ENCODE data around the gene SMARCA4.
"Not testable (repeated sequence)": the region's sequence is repeated elsewhere in the genome, so short reads cannot be mapped to it uniquely, and the experiment has no call there.

Gene SMARCA4

DNA sequence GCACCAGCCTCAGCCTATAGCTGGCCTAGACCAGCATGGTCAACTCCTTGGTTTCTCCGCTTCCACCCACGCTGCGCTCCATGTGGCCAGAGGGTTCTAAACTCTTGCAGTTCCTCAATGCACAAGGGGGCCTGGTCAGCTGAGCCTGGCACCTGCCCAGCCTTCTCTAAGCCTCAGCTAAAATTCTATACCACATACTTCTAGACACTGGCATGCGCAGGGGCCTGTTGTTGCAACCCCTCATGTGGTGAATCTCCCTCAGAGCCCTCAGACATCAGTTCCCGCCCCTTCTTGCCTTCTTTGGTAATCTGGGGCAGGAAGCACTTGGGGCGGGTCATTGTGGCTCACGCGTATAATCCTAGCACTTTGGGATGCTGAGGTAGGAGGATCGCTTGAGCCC lies 108.7 kb downstream of the SMARCA4 start:
- DNase-seq (ENCODE audit: low spot score): no peak

DNA sequence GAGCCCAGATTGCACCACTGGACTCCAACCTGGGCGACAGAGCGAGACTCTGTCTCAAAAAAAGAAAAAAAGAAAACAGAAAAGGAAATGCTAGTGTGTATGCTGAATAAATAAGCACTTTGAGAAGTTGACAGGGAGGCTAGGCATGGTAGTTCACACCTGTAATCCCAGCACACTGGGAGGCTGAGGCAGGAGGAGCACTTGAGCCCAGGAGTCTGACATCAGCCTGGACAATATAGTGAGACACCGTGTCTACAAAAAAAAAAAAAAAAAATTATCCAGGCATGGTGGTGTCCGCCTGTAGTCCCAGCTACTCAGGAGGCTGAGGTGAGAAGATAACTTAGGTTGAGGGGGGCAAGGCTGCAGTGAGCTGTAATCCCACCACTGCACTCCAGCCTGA lies 109.3 kb downstream of the SMARCA4 start:
- DNase-seq (ENCODE audit: low spot score): no peak

DNA sequence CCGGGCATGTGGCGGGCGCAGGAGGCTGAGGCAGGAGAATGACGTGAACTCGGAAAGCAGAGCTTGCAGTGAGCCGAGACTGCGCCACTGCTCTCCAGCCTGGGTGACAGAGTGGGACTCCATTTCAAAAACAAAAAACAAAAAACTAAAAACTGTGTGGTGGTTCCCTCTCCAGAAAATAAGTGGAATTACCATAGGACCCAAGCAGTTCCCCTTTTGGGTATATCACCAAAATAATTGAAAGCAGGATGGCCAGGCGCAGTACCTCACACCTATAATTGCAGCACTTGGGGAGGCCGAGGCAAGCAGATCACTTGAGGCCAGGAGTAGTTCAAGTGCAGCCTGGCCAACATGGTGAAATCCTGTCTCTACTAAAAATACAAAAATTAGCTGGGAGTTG lies 112.7 kb downstream of the SMARCA4 start:
- DNase-seq (ENCODE audit: low spot score): no peak

DNA sequence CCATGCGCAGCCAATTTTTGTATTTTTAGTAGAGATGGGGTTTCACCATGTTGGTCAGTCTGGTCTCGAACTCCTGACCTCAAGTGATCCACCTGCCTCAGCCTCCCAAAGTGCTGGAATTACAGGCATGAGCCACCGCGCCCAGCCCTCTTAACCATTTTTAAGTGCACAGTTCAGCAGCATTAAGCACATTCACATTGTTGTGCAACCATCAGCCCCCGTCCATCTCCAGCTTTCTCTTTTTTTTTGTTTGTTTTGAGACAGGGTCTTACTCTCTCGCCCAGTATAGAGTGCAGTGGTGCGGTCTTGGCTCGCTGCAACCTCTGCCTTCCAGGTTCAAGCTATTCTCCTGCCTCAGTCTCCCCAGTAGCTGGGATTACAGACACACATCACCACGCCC lies 116.0 kb downstream of the SMARCA4 start:
- not testable (repeated sequence) for DNase-seq (ENCODE audit: low spot score)

DNA sequence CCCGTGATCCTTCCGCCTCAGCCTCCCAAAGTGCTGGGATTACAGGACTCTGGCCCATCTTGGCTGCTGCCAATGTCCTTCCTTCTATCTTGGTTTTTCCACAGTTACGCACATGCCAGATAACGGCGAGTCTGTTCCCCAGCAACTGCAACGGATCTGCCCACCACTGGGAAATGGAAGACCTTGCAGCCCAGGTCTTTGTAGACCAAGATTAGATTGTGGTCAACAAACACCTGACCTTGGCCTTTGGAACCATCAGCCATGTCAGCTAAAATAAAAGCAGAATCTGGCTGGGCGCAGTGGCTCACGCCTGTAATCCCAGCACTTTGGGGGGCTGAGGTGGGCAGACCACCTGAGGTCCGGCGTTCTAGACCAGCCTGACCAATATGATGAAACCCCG lies 118.1 kb downstream of the SMARCA4 start:
- DNase-seq (ENCODE audit: low spot score): no peak

DNA sequence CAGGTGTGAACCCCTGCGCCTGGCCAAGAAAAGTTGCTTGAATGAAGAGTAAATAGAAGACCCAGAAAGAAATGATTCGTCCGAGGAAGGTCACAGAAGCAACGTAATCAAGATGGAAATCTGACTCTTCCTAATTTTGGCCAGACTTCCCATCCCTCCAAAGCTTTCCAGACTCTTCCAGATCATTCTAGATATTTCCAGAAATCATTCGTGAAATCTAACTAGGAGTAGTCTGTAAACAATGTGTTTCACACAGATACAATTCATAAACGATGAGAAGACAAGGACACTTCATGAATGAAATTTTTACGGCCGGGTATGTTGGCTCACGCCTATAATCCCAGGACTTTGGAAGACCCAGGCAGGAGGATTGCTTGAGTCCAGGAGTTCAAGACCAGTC lies 119.2 kb downstream of the SMARCA4 start:
- no peak for DNase-seq (ENCODE audit: low spot score)

DNA sequence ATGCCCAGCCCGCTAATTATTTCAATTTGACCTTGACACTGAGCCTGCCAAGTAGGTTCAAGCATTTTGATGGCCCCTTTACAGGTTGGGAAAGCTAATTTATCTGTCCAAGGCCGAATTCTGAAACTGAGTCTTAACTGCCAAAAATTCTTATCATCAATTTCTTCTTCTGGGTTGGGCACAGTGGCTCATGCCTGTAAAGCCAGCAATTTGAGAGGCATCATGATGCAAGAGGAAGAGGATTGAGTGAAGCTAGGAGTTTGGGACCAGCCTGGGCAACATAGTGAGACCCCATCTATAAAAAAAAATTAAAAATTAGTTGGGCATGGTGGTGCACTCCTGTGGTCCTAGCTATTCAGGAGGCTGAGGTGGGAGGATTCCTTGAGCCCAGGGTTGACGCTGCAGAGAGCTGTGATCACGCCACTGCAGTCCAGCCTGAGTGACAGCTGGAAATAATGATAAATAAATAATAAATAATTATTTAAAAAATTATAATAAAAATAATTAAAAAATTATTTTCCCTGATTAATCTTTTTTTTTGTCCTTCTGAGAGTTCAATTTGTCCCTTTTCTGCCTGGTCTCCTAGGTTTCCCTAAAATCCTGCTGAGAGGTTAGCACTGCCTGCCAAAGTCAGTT lies 127.2 kb downstream of the SMARCA4 start:
- DNase-seq (ENCODE audit: low spot score): no peak

DNA sequence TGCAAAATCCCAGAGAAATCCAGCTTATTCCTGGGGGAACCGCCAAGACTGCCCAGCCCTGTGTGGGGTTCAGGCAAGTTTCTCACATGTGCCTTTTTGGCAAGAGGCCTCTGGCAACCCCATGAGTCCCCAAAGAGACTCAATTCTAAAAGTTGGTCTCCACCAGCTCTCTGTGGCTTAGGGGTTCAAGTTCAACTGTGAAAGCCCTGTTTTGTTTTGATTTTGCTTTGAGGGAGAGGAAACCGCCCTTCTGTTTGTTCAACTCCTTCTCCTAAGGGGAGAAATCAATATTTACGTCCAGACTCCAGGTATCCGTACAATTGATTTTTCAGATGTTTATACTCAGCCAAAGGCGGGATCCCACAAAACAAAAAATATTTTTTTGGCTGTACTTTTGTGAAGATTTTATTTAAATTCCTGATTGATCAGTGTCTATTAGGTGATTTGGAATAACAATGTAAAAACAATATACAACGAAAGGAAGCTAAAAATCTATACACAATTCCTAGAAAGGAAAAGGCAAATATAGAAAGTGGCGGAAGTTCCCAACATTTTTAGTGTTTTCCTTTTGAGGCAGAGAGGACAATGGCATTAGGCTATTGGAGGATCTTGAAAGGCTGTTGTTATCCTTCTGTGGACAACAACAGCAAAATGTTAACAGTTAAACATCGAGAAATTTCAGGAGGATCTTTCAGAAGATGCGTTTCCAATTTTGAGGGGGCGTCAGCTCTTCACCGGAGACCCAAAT lies 127.8 kb downstream of the SMARCA4 start:
- DNase-seq (ENCODE audit: low spot score): no peak

DNA sequence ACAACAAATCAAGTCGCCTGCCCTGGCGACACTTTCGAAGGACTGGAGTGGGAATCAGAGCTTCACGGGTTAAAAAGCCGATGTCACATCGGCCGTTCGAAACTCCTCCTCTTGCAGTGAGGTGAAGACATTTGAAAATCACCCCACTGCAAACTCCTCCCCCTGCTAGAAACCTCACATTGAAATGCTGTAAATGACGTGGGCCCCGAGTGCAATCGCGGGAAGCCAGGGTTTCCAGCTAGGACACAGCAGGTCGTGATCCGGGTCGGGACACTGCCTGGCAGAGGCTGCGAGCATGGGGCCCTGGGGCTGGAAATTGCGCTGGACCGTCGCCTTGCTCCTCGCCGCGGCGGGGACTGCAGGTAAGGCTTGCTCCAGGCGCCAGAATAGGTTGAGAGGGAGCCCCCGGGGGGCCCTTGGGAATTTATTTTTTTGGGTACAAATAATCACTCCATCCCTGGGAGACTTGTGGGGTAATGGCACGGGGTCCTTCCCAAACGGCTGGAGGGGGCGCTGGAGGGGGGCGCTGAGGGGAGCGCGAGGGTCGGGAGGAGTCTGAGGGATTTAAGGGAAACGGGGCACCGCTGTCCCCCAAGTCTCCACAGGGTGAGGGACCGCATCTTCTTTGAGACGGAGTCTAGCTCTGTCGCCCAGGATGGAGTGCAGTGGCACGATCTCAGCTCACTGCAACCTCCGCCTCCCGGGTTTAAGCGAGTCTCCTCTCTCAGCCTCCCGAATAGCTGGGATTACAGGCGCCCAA lies 128.6 kb downstream of the SMARCA4 start, which contains the start of gene LDLR:
Gene LDLR, plus strand, starts transcription at position 210 of the 760 bp plus-strand sequence. Its CDS starts 86 bp downstream, at position 296.
- DNase-seq (ENCODE audit: low spot score): peak; percentile 78

DNA sequence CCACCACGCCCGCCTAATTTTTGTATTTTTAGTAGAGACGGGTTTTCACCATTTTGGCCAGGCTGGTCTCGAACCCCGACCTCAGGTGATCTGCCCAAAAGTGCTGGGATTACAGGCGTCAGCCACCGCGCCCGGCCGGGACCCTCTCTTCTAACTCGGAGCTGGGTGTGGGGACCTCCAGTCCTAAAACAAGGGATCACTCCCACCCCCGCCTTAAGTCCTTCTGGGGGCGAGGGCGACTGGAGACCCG lies 129.1 kb downstream of the SMARCA4 start:
- not testable (repeated sequence) for DNase-seq (ENCODE audit: low spot score)

DNA sequence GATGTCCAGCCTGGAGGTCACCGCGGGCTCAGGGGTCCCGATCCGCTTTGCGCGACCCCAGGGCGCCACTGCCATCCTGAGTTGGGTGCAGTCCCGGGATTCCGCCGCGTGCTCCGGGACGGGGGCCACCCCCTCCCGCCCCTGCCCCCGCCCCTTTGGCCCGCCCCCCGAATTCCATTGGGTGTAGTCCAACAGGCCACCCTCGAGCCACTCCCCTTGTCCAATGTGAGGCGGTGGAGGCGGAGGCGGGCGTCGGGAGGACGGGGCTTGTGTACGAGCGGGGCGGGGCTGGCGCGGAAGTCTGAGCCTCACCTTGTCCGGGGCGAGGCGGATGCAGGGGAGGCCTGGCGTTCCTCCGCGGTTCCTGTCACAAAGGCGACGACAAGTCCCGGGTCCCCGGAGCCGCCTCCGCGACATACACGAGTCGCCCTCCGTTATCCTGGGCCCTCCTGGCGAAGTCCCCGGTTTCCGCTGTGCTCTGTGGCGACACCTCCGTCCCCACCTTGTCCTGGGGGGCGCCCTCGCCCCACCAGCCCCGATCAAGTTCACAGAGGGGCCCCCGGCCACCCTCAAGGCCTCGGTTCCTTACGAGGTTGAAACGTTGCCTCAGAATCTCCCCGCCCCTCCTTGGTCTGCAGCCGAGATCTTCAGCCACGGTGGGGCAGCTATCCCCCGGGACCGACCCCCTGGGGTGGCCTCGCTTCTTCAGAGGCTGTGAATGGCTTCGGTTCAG lies 129.6 kb downstream of the SMARCA4 start:
- peak; percentile 90 for DNase-seq (ENCODE audit: low spot score)

DNA sequence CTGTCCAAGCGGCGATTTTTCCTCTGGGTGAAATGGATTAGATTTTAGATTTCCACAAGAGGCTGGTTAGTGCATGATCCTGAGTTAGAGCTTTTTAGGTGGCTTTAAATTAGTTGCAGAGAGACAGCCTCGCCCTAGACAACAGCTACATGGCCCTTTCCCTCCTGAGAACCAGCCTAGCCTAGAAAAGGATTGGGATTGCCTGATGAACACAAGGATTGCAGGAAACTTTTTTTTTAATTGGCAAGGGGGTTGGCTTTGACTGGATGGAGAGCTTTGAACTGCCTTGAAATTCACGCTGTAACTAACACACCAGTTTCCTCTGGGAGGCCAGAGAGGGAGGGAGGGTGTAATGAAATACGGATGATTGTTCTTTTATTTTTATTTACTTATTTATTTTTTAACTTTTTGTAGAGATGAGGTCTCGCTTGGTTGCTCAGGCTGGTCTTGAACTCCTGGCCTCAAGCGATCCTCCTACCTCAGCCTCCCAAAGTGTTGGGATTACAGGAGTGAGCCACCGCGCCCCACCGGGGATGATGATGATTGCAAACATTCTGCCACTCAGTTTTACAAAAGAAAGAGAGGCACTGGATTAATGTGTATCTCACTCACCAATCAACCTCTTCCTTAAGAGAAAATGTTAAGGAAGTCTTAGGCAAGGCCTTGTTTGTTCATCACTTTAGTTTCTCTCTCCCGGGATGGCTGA lies 130.3 kb downstream of the SMARCA4 start:
- no peak for DNase-seq (ENCODE audit: low spot score)

DNA sequence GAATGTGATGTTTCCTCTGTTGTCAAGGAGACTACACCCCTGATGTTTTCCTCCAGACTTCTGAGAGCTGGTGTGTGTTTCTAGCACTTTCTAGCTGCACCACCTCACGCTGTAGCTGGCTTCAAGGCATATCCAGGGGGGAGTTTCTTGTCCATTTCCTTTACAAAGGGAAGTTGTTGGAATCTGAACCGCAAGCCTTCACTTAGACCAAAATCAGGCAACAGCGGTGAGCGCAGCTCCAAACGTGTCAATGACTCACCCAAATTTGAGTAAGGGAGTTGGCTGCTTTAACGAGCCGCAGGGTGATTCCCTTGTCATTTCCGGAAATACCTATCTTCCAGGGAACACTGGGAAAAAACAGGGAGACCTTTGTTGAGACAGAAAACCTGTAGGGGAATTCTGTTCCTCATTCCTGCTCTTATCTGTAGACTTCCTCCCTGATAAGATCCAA lies 130.9 kb downstream of the SMARCA4 start:
- peak; percentile 62 for DNase-seq (ENCODE audit: low spot score)

DNA sequence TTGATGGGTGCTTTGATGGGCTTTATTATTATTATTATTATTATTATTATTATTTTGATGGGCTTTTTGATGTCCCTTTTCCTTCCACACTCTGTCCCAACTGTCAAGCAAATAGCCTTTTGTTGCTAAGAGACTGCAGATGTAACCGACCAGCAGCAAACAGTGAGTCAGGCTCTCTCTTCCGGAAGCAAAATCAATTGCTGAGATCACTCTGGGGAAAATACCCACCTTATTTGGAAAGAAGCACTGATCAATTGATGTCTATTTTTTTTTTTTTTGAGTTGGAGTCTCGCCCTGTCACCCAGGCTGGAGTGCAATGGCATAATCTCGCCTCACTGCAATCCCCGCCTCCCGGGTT lies 131.3 kb downstream of the SMARCA4 start:
- peak; percentile 62 for DNase-seq (ENCODE audit: low spot score)

DNA sequence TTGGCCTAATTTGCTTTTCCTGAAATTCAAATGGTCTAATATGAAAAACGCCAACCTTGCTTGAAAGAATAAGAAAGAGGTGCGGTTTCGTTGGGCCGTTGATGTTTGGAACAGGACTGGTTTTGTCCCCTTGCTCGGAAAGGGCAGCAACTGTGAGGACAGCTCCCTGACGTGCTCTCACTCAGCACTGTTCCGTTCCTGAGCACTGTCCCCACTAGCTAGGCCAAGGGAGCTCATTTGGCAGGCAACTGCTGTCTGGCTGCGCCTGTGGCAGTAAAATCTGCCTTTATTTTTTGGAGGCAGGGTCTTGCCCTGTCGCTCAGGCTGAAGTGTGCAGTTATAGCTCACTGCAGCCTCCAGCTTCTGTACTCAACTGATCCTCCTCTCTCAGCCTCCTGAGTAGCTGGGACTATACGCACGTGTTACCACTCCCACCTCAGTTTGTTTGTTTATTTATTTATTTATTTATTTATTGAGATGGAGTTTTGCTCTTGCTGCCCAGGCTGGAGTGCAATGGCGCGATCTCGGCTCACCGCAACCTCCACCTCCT lies 132.9 kb downstream of the SMARCA4 start:
- DNase-seq (ENCODE audit: low spot score): no peak

DNA sequence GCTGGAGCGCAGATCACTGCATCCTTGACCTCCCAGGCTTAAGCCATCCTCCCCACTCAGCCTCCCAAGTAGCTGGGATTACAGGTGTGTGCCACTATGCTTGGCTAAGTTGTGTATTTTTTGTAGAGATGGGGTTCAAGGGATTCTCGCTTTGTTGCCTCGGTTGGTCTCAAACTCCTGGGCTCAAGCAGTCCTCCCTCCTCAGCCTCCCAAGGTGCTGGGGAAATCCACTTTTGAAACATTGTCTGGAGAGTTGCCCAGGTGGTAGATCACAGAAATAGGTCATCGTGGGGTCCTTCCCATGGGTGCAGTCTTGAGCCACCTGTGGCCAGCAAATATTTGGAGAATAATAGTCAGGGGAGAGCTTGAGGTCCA lies 133.7 kb downstream of the SMARCA4 start:
- no peak for DNase-seq (ENCODE audit: low spot score)

DNA sequence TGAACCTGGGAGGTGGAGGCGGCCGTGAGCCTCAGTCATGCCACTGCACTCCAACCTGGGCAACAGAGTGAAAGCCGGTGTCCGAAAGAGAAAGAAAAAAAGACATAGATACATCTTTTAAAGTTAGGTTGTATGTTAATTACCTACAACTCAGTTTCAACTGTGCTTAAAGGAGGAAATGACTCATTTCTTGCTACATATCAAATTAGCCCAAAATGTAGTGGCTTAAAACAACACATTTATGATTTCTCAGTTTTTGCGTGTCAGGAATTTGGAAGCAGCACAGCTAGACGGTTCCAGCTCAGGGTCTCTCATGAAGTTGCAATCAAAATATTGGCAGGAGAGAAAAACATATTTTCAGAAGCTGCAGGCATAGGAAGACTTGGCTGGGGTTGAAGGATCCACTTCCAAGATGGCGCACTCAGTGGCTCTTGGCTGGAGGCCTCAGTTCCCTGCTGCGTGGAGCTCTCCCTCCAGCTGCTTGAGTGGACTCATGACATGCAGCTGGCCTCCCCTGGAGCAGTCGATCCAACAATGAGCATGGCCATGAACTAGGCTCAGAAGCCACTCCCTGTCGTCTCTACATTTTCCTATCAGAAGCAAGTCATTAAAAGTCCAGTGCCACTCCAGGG lies 135.5 kb downstream of the SMARCA4 start:
- DNase-seq (ENCODE audit: low spot score): no peak

DNA sequence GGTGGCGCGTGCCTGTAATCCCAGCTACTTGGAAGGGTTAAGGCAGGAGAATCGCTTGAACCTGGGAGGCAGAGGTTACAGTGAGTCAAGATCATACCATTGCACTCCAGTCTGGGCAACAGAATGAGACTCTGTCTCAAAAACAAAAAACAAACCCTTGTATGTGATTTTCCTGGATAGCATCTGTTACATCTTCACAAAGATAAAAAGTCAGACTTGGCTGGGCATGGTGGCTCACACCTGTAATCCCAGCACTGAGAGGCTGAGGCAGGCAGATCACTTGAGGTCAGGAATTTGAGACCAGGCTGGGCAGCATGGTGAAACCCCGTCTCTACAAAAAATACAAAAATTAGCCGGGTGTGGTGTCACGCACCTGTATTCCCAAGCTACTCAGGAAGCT lies 136.5 kb downstream of the SMARCA4 start:
- DNase-seq (ENCODE audit: low spot score): not testable (repeated sequence)

DNA sequence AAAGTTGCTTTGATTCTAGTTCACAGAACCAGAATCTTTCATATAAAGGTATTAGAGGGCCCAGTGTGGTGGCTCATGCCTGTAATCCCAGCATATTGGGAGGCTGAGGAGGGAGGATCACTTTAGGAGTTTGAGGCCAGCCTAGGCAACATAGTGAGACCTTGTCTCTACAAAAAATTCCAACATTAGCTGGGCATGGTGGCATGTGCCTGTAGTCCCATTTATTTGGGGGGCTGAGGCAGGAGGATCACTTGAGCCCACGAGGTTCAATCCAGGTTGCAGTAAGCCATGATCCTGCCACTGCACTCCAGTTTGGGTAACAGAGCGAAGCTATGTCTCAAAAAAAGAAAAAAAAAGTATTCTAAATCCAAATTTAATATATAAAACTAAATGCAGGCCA lies 137.5 kb downstream of the SMARCA4 start:
- no peak for DNase-seq (ENCODE audit: low spot score)

DNA sequence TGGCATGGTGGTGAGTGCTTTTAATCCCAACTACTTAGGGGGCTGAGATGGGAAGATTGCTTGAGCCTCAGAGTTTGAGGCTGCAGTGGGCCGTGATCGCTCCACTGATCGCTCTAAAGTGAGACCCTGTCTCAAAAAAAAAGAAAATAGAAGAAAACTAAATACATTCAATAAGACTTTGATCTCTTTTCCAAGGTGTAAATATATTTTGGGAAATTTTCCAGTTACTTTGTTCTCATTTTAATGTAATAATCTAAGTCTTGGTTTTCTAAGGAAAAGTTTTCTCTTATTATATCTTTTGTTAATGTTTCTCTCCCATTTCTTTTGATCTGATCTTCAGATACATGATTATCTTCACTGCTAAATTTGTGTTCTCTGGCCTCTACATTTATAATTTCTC lies 138.0 kb downstream of the SMARCA4 start:
- no peak for DNase-seq (ENCODE audit: low spot score)

DNA sequence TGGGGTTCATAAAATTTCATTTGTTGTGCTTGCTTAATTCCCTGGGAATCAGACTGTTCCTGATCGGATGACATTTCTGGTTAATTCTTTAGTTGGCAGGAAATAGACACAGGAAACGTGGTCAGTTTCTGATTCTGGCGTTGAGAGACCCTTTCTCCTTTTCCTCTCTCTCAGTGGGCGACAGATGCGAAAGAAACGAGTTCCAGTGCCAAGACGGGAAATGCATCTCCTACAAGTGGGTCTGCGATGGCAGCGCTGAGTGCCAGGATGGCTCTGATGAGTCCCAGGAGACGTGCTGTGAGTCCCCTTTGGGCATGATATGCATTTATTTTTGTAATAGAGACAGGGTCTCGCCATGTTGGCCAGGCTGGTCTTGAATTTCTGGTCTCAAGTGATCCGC lies 139.2 kb downstream of the SMARCA4 start:
- DNase-seq (ENCODE audit: low spot score): no peak
